ENCODE measurements around the gene SPRR2F.
"Not testable (repeated sequence)": the region's sequence is repeated elsewhere in the genome, so short reads cannot be mapped to it uniquely, and the experiment has no call there.

SPRR2F gene, protein sequence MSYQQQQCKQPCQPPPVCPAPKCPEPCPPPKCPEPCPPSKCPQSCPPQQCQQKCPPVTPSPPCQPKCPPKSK

DNA sequence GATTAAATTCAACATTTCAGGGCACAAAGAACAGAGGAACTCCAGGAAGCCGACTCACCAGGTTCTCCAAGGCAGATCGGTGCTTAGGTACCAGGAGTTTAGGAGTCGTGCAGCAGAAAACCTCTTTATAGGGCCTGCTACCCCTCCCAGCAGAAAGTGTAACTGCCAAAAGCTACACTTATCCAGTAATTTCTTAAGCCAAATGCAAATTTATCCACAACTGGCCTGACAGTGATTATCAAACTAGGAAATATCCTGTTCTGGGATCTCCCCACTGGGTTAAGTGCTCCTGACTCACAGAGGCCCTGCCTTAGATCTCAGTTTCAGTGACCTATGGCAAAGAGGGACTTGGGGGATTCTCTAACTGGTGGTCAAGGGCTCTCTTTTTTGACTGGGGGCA is at the start of gene SPRR2F:
Gene SPRR2F, minus strand, starts transcription at position 101 of the 400 bp plus-strand sequence. CDS start 783 bp downstream, outside the sequence.
- no peak for DNase-seq

GRCh38 chr1:153155541-153155940 is 42.2 kb upstream of the SPRR2F start:
- DNase-seq = no peak

GRCh38 chr1:153152481-153152880 is 39.2 kb upstream of the SPRR2F start:
- DNase-seq = no peak

- no peak for DNase-seq
Measured at GRCh38 chr1:153150846-153151245, 37.5 kb upstream of the SPRR2F start, which contains the start of gene SPRR2G. TSS of gene SPRR2G (minus strand) at chr1:153150890. CDS start at chr1:153150110, 780 bp downstream.

- no peak for DNase-seq
Measured at GRCh38 chr1:153141377-153141776, 28.1 kb upstream of the SPRR2F start.

GRCh38 chr1:153140484-153140883 is 27.2 kb upstream of the SPRR2F start:
- DNase-seq = no peak

GRCh38 chr1:153133743-153134142 is 20.4 kb upstream of the SPRR2F start:
- DNase-seq = no peak

DNA sequence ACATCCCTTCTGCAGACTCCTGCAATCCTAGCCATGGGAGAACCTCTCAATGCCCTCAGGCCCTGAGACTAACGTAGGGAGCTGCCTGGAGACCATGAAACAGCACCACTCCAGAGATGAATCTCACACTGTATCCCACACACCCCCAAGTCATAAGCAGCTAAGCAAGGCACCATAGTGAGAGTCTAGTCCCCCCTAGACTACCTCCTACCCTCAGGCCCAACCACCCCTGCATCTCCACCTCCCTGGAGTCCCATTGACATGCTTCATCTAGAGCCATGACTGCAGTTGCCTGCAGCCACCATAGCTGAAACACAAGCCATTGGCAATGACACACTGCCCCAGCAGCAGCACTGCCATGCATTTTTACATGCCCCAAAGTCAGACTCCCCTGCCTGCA is 20.0 kb upstream of the SPRR2F start:
- DNase-seq = no peak

DNA sequence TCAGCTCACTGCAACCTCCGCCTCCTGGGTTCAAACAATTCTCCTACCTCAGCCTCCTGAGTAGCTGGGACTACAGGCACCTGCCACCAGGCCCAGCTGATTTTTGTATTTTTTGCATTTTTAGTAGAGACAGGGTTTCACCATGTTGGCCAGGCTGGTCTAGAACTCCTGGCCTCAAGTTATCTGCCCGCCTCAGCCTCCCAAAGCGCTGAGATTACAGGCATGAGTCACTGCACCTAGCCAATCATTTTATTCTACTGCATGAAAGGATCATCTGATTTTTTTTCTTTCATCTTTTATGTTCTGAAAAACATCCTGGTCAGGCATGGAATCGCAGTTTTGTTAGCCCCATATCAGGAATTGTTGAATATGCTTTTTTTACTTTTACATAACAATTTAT is 15.4 kb upstream of the SPRR2F start:
- not testable (repeated sequence) for DNase-seq

GRCh38 chr1:153127296-153127695 is 14.0 kb upstream of the SPRR2F start:
- DNase-seq = no peak

DNA sequence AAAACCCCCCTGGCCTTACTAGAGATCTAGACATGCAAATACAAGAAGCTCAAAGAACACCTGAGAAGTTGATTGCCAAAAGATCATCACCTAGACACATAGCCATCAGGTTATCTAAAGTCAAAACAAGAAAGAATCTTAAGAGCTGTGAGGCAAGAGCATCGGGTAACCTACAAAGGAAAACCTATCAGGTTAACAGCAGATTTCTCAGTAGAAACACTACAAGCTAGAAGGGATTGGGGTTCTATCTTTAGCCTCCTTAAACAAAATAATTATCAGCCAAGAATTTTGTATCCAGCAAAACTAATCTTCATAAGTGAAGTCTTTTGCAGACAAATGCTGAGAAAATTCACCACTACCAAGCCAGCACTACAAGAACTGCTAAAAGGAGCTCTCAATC is 12.2 kb upstream of the SPRR2F start:
- no peak for DNase-seq

- not testable (repeated sequence) for DNase-seq
Measured at GRCh38 chr1:153123793-153124192, 10.5 kb upstream of the SPRR2F start.

DNA sequence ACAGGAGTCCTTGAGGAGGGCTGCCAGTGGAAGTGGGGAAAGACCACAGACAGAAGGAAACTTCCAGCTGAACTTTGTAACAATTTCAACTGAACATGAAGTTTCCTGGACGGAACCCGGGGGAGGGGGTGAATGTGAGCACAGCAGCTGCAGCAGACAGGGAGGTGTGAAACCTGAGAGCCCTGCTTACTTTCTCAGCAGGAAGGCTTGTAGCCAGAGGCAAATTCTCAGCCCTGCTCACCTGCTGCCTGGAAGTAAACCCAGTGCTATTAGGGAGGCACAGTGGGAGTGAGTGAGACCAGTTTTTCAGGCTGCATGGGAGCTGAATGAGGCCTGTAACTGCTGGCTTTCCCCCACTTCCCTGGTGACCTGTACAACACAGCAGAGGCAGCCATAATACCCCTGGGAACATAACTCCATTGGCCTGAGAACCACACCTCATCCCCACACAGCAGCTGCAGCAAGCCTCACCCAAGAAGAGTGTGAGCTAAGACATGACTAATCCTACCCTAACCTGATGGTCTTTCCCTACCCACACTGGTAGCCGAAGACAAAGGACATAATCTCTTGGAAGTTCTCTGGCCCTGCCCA is 9.6 kb upstream of the SPRR2F start:
- DNase-seq = no peak

DNA sequence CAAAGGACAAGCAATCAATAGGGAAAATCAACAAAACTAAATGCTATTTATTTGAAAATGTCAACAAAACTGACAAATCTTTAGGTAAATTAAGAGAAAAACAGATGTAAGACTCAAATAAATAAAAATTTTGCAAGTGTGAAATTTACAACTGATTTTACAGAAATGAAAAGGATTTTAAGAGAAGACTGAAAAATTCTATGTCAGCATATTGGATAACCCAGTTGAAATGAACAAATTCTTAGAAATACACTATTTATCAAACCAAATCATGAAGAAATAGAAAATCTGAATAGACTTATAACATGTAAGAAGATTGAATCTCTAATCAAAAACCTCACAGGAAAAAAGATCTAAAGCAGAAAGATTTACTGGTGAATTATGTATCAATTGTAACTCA is 7.6 kb upstream of the SPRR2F start:
- DNase-seq = no peak

DNA sequence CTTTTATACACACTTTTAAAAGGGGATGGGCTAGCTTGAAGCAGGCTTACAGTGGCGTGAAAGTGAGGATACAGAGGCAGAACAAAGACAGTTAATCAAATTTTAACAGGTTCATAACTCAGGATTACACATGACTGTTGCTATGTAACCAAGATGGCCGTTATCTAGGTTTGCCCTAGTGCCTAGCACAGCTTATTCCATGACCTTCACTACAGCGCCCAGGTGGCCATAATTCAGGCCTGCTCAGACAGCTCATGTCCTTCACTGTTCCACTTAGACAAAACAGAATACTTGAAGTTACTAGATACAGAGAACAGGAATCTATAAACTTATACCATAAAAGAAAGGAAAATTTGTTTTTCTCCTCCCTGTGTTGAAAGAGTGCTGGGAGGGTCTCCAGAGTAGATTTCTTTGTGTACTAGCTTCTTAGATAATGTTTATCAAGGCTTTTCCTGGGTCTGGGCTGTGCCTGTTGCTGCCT is 6.2 kb upstream of the SPRR2F start:
- DNase-seq = no peak

DNA sequence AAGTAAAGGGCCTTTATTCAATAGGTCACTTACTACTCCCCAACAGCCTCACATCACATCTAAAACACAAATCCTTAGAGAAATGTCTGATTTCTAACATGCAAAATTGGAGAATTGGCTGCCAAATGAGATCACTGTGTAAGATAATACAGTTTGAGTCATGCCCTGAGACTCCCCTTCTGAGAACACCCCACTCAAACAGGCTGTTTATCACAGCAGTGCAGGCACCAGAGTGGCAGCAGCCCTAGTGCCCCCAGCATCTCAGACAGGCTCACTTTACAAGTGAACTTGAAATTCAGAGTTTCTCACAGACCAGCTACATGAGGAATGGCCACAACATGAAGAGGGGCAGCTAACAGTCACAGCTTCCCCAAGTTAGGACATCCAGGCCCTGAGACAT is 1.9 kb upstream of the SPRR2F start:
- not testable (repeated sequence) for DNase-seq

GRCh38 chr1:153112454-153112853 is 862 bp downstream of the SPRR2F start:
- not testable (repeated sequence) for DNase-seq

DNA sequence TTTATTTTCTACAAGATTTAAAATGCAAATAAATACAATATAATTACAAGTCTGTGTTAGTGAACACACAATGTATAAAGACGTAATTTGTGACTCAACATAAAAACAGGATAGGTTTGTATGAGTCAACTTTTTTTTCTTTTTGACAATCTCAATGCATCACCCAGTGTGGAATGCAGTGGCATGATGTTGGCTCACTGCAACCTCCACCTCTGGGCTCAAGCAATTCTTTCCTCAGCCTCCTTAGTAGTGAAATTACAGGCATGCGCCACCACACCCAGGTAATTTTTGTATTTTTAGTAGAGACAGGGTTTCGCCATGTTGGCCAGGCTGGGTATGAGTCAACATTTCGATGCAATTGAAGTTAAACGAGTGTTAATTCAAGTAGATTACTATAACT is 13.1 kb downstream of the SPRR2F start:
- no peak for DNase-seq

DNA sequence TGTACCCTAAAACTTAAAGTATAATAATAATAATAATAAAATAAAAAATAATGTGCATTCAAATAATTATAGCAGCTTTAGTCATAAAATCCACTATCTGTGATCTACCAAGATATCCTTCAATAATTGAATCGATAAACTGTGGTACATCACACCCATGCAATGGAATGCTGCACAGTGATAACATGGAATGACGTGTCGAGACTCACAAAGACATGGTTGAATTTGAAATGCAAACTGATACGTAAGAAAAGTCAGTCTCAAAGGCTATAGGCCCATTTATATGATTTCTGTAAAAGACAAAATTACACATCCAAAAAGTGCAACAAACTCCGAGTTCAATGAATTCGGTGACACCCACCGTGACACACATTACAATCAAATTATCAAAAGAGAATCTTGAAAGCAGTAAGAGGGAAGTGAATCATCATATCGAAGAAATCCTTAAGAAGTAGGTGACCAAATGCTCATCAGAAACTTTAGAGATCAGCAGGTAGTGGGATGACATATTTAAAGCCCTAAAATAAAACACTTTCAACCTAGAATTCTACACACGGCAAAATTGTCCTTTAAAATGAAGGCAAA is 13.8 kb downstream of the SPRR2F start:
- no peak for DNase-seq

DNA sequence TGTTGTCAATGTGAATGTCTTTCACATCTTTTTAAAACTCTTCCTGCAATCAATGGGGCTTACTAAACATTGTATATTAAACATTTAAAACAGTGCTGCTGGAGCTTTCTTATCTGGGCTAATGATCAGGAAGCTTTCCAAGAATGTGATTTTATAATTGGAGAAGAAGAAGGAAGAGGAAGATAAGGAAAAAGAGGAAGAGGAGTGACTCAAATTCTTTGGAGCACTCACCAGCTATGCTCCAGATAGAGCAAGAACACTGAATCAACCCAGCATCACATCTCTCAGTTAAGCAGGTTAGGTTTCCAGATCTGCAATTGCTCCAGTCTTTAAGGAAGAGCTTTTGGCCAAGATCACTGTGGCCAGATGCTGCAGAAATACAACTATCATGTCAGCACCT is 17.6 kb downstream of the SPRR2F start:
- DNase-seq = no peak

DNA sequence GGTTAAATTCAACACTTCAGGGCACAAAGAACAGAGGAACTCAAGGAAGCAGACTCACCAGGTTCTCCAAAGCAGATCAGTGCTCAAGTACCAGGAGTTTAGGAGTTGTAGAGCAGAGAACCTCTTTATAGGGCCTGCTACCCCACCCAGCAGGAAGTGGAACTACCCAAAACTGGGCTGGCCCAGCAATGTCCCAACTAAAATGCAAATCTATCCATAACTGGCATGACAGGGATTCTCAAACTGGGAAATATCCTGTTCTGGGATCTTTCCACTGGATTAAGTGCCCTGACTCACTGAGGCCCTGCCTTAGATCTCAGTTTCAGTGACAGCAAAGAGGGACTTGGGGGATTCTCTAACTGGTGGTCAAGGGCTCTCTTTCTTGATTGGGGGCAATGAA is 18.9 kb downstream of the SPRR2F start, which contains the start of gene SPRR2E:
Gene SPRR2E, minus strand, starts transcription at position 101 of the 400 bp plus-strand sequence. CDS start 775 bp downstream, outside the sequence.
- no peak for DNase-seq

GRCh38 chr1:153087652-153088051 is 25.7 kb downstream of the SPRR2F start:
- no peak for DNase-seq

DNA sequence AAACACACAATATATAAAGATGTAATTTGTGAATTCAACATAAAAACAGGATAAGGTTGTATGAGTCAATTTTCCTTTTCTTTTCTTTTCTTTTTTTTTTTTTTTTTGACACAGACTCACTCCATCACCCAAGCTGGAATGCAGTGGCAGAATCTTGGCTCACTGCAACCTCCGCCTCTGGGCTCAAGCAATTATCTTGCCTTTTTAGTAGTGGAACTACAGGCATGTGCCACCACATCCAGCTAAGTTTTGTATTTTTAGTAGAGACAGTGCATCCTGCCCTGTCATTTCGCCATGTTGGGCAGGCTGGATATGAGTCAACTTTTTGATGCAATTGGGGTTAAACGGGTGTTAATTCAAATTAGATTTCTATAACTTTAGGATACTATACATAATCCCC is 31.6 kb downstream of the SPRR2F start:
- no peak for DNase-seq

All from activated naive CD4-positive, alpha-beta T cell treated with Interleukin-2 at 50 U/mL for 16 hours (primary cell).